SK-N-DZ (cell line): Measurements from ENCODE around the gene DIAPH2.
"Not testable (repeated sequence)": the region's sequence is repeated elsewhere in the genome, so short reads cannot be mapped to it uniquely, and the experiment has no call there.

Source experiments
- DNase-seq: peaks from one replicate; pipeline ENCODE4 v3.0.0-alpha.2; 2015; ENCODE audit warnings: low spot score

The DIAPH2 gene

DNA sequence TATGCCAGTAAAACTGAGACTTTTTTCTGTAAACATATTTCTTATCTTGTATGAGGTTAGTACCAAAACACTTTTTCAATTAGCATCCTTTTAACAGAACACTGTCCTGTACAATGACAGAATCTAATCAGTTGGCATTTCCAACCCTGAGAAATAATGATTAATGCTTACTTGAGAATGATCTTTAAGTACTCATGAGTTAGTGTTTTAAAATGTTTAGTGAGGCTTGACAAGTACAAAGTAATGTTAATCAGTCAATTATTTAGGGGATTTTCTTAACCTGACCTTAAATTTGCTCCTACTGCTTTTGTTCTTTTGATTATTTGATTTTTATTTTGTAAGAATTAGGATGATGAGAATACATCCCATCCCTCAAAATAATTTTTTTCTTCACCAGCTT lies 695.6 kb downstream of the DIAPH2 start:
- peak; percentile 7 for DNase-seq

DNA sequence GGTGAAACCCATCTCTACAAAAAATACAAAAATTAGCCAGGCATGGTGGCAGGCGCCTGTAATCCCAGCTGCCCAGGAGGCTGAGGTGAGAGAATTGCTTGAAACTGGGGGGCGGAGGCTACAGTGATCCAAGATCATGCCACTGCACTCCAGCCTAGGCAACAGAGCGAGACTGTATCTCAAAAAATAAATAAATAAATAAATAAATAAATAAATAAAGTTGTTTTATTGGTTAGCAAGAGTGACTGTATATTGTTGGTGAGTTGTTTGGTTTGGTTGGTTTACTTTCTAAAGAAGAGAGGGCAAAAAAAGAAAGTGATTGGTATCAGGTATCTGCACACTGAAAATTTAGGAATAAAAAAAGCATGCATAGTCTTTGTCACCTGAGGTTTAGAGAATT lies 700.0 kb downstream of the DIAPH2 start:
- no peak for DNase-seq

DNA sequence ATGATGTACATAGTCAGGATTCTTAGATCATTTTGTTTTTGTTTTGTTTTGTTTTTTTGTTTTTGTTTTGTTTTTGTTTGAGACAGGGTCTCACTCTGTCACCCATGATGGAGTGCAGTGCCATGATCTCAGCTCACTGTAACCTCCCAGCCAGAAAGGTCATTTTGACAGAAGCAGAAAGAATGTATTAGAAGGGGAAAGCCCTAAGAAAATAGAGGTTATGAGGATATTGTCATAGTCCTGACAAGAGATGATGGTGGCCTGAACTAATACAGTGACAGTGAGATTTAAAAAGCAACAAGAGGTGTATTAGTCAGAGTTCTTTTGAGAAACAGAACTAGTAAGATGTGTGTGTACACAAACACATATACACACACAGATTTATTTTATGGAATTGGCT lies 702.4 kb downstream of the DIAPH2 start:
- no peak for DNase-seq

DNA sequence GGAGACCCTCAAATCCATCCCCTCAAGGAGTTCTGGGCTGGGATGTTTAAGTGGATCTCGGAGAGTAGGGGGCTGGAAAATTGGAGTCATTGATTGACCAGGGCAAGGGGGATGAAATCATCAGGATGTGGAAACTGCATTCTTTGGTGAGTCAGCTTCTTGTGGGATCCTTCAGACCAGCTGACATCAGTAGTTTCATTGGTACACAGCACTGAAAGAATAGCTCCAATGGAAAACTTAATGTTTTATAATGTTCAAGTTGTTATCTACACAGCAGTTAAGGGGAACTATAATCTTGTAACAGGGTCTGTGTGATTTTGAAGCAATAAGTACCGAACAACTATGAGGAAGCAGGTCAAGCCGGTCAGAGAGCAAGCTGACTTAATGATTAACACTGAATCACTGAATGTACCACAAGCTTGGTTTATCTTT lies 705.1 kb downstream of the DIAPH2 start:
- DNase-seq, result no peak

DNA sequence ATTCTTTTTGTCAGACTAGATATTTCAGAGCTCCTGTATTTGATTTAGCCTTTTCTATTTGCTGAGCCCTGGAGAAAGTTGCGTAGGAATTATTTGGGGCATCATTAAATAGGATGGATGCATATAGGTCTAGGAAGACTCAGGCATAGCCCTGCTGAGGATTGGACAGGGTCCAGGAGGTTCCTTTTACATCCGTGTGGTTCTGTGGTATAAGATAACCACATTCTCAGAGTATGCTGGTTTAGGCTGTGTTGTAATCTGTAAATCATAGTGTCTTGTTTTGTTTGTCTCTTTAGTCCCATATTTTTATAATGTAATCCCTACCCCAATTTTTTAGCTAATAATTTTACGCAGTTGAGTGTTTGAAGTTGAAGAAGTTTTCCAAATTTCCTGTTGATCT lies 712.7 kb downstream of the DIAPH2 start:
- DNase-seq, result no peak

DNA sequence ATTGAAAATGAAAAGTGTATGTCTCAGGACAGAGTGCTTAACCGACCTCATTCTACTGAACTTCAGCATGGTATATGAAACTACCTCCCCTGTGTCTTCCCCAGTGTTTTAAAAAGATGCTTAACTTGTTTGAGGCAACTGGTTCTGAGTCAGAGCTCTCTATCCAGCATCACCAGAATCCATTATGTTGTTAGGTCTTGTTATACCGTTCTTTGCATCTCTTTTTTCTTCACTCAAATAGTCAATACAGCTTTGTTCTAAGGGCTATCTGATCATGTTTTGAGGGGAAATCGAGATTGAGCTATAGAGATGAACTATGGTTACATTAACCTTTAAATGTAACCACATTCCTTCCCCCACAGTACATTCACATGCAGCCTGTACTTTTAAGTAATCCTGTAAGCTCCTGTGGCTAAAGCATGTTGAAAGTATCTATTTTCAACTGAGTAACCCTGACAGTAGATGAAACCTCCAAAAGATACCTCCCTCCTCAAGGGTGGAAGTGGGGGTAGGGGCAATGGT lies 713.4 kb downstream of the DIAPH2 start:
- DNase-seq, result no peak

DNA sequence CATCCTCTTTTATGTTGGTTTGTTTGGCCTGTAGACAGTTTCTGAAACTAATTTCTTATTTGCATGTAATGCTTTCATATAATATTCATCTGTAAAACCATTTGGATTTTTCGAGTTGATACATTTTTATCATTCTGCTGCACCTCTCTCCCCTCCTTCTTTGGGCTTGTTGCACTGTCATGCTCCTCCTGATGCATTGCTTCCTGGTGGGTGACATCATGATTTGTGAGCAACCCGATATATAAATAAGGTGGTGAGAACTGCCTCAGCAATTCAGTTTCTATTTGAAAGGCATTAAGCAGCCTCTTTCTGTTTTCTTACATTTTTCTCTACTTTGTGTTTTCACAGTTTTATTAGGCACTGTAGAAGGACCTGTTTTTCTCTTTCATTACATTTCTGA lies 714.8 kb downstream of the DIAPH2 start:
- no peak for DNase-seq

DNA sequence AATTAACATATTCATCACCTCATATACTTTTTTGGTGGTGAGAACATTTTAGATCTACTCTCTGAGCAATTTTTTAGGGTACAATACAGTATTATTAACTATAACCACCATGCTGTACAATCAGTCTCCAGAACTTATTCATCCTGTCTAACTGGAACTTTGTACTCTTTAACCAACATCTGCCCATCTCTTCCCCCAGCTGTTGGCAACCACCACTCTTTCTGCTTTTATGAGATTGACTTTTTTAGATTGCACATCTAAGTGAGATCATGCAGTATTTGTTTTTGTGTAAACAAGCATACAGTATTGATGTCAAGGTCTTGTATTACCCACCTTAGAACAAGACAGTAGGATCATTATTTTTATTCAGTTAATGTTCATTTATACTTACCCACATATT lies 715.9 kb downstream of the DIAPH2 start:
- no peak for DNase-seq

DNA sequence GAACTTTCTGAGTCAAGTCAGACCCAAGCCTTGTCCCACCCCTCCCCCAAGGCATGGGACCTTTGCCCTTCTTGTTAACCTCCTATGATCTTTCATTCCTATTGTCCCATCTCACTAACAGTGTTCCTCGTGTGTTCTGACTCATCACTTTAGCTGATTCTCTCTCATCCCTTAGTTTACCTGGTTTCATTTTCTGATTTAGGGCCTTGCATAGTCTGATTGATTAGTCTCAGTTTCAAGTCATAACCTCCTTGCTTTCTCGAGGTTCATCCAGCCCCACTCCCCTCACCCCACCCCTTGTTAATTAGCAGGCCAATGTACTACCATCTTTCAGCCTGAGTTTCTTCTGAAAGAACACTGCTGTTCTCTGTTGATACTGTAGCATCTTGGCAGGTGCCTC lies 716.5 kb downstream of the DIAPH2 start:
- no peak for DNase-seq

DNA sequence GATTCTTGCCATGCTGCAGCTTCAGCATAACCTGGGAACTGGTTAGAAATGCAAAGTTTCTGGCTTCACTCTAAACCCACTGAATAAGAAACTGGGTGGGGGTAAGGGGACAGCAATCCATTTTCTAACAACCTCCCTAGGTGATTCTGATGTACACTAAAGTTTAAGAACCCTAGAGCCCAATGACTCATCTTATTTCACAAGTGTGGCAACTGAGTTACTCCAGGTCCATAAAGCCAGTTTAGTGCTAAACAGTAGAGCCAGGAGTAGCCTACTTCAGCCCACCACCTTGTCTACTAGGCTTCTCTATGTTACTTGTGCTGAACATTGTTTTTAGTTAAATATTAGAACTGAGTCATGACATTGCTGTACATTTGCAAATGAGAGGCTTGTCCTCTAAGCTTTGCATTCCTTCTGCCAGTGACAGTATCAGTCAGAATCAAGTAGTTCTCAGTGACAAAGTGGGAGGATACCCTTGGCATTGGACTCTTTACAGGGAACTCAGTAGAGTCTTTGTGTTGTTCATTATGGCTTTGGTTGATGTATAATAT lies 717.0 kb downstream of the DIAPH2 start:
- DNase-seq, result no peak

DNA sequence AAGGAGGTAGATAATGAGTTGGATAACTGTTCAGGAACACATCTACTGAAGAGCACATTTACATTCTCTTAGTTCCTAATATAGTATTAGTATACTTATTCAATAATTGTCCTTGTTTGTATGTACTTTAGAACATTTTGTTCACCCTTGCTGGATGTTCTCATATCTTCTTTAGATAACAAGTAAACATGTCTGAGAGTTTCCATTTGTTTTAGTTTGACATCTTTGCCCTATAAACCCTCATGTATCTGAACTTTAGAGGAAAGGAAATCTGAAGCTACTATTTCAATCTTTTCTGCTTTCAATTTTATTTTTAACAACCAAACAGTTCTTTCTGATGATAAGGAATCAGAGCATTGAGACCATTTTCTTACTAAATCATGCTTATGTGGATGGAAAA lies 717.7 kb downstream of the DIAPH2 start:
- no peak for DNase-seq

DNA sequence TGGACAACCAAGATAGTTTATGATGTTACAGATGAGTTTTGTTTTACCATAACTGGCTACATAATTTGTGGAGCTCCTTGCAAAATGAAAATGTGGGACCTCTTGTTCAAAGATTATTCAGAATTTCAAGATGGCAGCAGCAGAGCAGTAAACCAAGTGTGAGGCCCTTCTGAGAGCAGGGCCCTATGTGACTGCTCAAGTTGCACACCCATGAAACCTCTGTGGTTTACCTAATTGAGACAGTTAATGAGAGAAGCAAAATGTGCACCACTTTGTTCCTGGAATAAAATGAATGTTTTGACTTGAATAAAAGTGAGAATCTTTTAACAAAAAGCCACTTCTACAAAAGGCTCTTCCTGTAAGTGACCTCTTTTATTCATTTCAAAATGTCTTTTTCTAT lies 718.3 kb downstream of the DIAPH2 start:
- no peak for DNase-seq

DNA sequence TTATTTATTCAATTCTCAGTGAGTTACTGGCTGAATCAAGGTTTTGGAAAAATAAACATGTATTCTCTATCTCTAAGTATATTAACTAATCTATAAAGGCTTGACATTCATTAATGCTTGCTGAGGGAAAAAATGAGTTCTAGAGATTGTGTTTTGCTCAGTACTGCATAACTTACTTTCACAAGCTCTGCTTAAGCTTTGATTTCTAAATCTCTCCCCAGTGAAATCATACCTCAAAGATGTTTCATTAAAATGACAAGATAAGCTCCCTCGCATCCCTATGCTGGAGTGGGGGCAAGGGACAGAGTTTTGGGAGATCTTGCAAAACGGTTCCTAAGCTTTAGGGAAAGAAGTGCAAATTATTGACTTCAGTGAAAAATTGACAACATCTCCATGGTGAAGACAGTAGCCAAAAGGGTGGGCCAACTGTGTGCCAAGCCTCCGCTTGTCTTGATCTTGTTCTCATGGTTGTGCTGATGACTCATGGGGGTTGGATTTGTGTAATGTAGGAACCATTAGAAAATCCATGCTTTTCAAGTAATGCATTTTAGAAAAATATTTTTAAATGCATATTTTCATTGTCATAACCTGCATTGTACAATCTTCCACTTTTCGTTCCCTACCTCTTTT lies 720.5 kb downstream of the DIAPH2 start:
- DNase-seq, result no peak

DNA sequence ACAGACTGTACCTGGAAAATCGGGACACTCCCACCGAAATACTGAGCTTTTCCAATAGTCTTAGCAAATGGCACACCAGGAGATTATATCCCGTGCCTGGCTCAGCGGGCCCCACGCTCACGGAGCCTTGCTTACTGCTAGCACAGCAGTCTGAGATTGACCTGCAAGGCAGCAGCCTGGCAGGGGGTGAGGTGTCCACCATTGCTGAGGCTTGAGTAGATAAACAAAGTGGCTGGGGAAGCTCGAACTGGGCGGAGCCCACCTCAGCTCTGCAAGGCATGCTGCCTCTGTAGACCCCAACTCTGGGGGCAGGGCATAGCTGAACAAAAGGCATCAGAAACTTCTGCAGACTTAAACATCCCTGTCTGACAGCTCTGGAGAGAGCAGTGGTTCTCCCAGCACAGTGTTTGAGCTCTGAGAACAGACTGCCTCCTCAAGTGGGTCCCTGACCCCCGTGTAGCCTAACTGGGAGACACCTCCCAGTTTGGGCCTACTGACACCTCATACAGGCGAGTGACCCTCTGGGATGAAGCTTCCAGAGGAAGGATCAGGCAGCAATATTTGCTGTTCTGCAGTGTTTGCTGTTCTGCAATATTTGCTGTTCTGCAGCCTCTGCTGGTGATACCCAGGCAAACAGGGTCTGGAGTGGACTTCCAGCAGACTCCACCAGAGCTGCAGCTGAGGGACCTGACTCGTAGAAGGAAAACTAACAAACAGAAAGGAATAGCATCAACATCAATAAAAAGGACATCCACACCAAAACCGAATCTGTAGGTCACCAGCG lies 725.2 kb downstream of the DIAPH2 start:
- DNase-seq, result not testable (repeated sequence)

DNA sequence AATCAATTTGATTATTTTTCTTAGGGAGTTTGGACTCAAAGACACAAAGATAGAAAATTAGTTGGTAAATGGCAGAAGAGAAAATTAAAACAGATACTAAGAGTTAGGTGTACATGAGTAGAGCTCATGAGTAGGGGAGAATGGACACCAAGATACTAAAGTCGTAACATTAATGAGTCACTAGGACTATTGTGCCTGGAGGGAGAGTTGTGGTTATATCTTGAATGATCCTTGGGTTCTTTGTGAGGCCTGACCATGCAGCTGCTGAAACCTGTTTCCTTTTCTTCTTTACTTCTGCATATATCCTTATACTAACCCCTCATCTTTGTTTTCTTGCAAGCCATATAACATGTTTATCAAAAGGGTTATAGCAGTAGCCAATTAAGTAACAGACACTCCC lies 731.8 kb downstream of the DIAPH2 start:
- no peak for DNase-seq

DNA sequence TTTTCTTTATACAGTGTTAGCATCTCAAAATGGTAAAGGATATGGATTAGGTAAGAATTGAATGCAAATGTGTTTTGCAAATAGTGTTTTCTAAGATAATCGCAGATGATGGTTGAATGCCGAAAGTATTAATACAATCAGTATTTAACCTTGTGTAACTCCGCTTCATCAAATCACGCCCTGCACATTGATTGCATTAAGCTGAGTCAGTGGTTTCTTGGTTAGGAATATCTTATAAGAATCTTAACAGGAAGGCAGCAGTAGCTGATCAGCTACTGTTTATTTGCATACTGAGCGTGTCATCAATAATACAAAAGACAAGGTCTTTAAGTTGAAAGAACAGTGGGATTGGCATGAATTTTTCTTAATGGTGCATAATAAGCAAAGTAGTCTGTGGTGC lies 744.5 kb downstream of the DIAPH2 start:
- DNase-seq, result no peak

DNA sequence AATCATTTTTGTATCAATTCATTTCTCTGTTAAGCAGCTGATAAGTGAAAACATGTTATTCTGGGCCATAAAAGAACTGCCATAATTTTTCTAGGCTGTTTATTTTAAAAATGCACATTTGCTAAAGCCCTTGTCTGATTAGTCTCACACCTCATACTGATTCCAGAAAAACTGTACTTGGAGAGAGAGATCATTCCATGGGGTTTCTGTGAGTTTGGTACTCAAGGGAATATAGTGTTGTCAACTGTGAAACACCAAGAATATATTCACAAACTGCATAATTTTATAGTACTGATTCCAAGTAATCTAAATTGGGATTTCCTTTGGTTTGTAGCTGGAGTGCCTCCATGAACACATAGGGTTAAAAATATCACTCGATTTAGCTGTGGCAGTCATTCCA lies 746.6 kb downstream of the DIAPH2 start:
- no peak for DNase-seq

DNA sequence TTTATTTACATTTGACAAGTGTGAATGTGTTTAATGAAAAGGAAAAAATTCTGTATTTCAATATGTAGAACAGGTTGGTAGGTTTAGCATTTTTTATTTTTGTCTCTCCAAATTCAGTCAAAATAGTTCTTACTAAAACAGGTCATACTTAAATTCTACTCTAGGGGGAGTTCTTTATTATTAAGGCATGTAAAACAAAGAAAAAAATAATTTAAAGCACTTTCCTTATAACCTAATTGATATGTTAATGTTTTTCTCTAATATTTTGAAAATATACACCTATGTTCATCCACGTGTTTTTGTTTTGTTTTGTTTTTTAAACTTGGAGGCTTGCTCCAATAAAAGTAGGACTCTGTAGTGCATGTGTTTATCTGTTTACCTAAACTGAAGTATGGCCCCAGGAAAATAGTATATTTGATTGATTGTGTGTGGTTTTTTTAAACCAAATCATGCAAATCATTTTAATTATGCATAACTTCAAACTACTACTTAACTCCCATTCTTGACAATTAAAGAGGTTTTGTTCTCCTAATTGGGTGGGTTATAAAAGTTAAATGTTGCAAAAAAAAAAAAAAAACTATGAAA lies 761.7 kb downstream of the DIAPH2 start:
- no peak for DNase-seq

DNA sequence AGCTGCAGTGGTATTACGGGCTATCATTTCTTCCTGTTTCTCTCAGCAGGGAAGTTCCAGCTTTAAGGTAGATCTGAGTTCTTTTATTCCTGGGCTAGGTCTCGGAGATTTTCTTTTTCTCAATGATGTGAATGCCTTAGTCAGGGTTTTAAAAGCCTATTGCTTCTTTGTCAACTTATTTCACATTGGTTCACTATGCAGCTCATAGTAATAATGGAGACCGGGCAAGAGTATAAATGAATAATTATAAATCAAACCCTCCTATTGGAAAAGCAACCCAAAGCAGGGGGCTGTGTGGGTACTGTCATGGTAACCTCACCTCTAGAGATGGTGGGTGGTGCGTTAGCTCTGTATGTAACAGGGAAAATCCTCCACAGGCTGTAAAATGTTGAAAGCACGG lies 762.7 kb downstream of the DIAPH2 start:
- DNase-seq, result no peak

DNA sequence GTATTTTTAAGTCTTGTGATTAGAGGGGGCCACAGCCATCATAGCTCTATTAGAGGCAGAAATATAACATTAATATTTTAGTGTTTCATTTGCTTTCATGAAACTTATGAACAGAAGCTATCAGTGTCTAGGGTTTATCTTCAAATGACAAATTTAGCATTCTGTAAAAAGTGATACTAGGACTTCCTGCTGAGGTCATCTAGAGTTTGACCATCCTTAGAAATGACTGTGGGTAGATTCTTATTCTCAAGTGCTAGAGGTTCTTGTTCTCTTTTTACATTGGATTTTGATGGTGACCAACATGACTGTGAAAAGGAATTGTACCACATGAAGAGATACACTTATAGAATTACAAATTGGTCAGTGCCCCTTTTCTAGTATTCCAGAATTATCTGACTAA lies 767.6 kb downstream of the DIAPH2 start:
- DNase-seq, result no peak

DNA sequence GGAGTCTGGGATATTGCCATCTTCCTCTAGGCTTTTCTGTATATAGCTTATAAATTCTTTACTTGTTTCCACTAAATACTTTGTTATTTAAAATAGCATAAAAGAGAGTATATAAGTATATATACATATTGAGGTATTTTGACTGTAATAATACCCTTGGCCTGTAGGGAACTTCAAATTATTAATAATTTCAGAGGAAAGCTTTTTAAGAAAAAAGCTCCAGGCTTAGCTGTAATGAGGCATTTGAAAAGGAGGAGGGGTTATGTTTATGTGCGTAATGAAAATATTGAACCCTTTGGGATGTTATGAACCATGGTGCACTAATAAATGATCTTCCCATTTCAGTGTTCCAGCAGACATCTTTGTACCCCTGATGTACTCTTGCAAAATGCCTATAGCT lies 777.1 kb downstream of the DIAPH2 start:
- DNase-seq, result no peak

DNA sequence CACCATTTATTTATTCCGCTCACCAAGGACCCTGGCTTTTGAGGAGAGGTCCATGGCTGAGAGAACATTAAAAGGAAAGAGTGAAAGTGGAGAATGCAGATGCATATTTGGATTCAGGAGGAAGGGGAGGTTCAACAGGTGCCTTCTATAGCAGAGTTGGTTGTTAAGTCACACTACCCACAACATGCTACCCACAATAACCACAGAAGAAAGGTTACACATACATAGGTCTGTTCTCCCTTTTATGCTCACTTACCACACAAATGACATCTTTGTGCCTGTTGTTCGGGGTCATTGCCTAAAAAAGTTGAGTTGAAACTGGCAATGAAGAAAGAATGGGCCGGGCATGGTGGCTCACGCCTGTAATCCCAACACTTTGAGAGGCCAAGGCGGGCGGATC lies 786.4 kb downstream of the DIAPH2 start:
- DNase-seq, result no peak

DNA sequence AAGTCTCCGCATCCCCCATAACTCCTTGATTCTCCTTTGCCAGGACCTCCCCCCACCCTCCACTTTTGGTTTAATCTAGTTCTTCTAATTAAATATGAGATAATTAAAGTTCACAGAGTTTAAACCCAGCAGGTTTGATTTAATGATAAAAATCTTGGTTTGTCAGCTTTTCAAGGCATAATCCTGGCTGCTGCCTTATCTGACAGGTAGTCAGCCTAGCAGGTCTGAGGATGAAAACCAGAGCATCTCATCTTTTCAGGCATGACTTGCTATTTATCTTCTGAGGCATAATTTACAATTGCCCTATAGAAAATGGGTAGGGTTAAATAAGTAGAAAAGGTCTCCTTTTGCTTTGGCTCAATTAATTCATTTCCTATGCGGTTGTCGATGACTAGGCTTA lies 790.3 kb downstream of the DIAPH2 start:
- DNase-seq, result peak; percentile 92
